ENCODE measurements around the gene SLC35E1.
"Not testable (repeated sequence)": the region's sequence is repeated elsewhere in the genome, so short reads cannot be mapped to it uniquely, and the experiment has no call there.

GRCh38 chr19:16512611-16513010 lies 59.6 kb downstream of the SLC35E1 start:
- TF ChIP-seq REST (IDR thresholded peaks at IDR 0.05; ENCODE audit: insufficient read depth in 1 of 2, low read depth in 2 of 2, low read length in 1 of 2); CTCF (IDR thresholded peaks at IDR 0.05); SIN3A (IDR thresholded peaks at IDR 0.05; ENCODE audit: borderline replicate concordance, insufficient read depth, low read depth, low read length); POLR2AphosphoS5 (IDR thresholded peaks at IDR 0.05; ENCODE audit: low read depth, low read length): not testable (repeated sequence)
